Measurements from ENCODE around the gene SMG5. TPM values are rescaled to one million over a fixed set of nuclear protein-coding genes. Genes with fewer than 3 reads are reported as not detected.

SMG5 gene
- total RNA-seq, 1 experiment from 2014 or later = 155 TPM

- POLR2A ChIA-PET = no interaction called here
Measured at GRCh38 chr1:156241926-156242325, 40.7 kb downstream of the SMG5 start, which contains the start of gene BGLAP. TSS of gene BGLAP (plus strand) at chr1:156242184. CDS start at chr1:156242232, 48 bp downstream.

GRCh38 chr1:156241311-156241811 is 41.3 kb downstream of the SMG5 start:
- Histone ChIP-seq H3K4me1 (no peaks in the 10 kb centered on the region), H3K36me3 (ENCODE audit: control insufficient read depth, insufficient read depth, low read length) (peaks cover 1% of the 10 kb centered on the region; the same call in 1 of the 2 replicates), H3K27me3 (replicated peaks; ENCODE audit: control insufficient read depth, insufficient read depth, low read length) (no peaks in the 10 kb centered on the region), H3K4me3 (ENCODE audit: low read depth, low read length) (no peak overlapping the region), H3K9me3 (no peaks in the 10 kb centered on the region)
- ChIA-PET CTCF (no interaction called here), POLR2A (no interaction called here)
- Mint-ChIP-seq H3K27ac (ENCODE audit: unreplicated experiment) (no peak overlapping the region), H3K4me3 (ENCODE audit: unreplicated experiment) (no peak overlapping the region), H3K9me3 (ENCODE audit: unreplicated experiment) (no peaks in the 10 kb centered on the region), H3K36me3 (ENCODE audit: insufficient read depth, unreplicated experiment) (peaks cover 67% of the 10 kb centered on the region), H3K27me3 (ENCODE audit: insufficient read depth, unreplicated experiment) (no peaks in the 10 kb centered on the region), H3K4me1 (ENCODE audit: low read depth, unreplicated experiment) (no peaks in the 10 kb centered on the region)
- TF ChIP-seq CTCF (IDR thresholded peaks at IDR 0.05; ENCODE audit: insufficient read depth in 1 of 2, low read depth in 1 of 2, low read length in 1 of 2, severe bottlenecking in 1 of 2, unreplicated experiment in 1 of 2) = no peak
- no TSS peak for BruUV-seq (replicated peaks)
- no peak for DNase-seq
- intact Hi-C loops (cut with micrococcal nuclease; ENCODE audit: unreplicated experiment) = no loop called here

More at GRCh38 chr1:156241926-156242325, 40.7 kb downstream of the SMG5 start, which contains the start of gene BGLAP:
- Histone ChIP-seq H3K36me3 (ENCODE audit: control insufficient read depth, insufficient read depth, low read length) (peaks cover 1% of the 10 kb centered on the region; the same call in 1 of the 2 replicates), H3K4me3 (ENCODE audit: low read depth, low read length) (no peak within 1 kb of the TSS), H3K9me3 (no peaks in the 10 kb centered on the region), H3K4me1 (no peaks in the 10 kb centered on the region), H3K27me3 (replicated peaks; ENCODE audit: control insufficient read depth, insufficient read depth, low read length) (no peaks in the 10 kb centered on the region)
- TF ChIP-seq CTCF (IDR thresholded peaks at IDR 0.05; ENCODE audit: insufficient read depth in 1 of 2, low read depth in 1 of 2, low read length in 1 of 2, severe bottlenecking in 1 of 2, unreplicated experiment in 1 of 2) = no peak
- DNase-seq = no peak
- H3K27ac Mint-ChIP-seq (ENCODE audit: unreplicated experiment) = peak within 1 kb of the TSS; percentile 20
- H3K36me3 Mint-ChIP-seq (ENCODE audit: insufficient read depth, unreplicated experiment) = peaks cover 70% of the 10 kb centered on the region
- no peaks in the 10 kb centered on the region for H3K9me3 Mint-ChIP-seq (ENCODE audit: unreplicated experiment)
- intact Hi-C loops (cut with micrococcal nuclease; ENCODE audit: unreplicated experiment) = no loop called here
- BruUV-seq (replicated peaks) = no TSS peak
- no peaks in the 10 kb centered on the region for H3K4me1 Mint-ChIP-seq (ENCODE audit: low read depth, unreplicated experiment)
- CTCF ChIA-PET = interaction anchor here (1.1 kb wide), 1 partner anchor 100 kb away, joined by 3 read pairs; no protein-coding TSS in a partner anchor
- H3K4me3 Mint-ChIP-seq (ENCODE audit: unreplicated experiment) = no peak within 1 kb of the TSS
- no peaks in the 10 kb centered on the region for H3K27me3 Mint-ChIP-seq (ENCODE audit: insufficient read depth, unreplicated experiment)

- H3K4me1 Mint-ChIP-seq (ENCODE audit: low read depth, unreplicated experiment) = peaks cover 6% of the 10 kb centered on the region
- H3K4me3 Mint-ChIP-seq (ENCODE audit: unreplicated experiment) = no peak overlapping the region
- Histone ChIP-seq H3K4me3 (ENCODE audit: low read depth, low read length) (no peak overlapping the region), H3K36me3 (ENCODE audit: control insufficient read depth, insufficient read depth, low read length) (peaks cover 1% of the 10 kb centered on the region; the same call in 1 of the 2 replicates), H3K27me3 (replicated peaks; ENCODE audit: control insufficient read depth, insufficient read depth, low read length) (no peaks in the 10 kb centered on the region), H3K4me1 (peaks cover 9% of the 10 kb centered on the region), H3K9me3 (no peaks in the 10 kb centered on the region)
- ChIA-PET CTCF (interaction anchor here (1.2 kb wide), 1 partner anchor 93 kb away, joined by 3 read pairs; no protein-coding TSS in a partner anchor), POLR2A (no interaction called here)
- H3K27ac Mint-ChIP-seq (ENCODE audit: unreplicated experiment) = no peak overlapping the region
- no peak for DNase-seq
- peaks cover 50% of the 10 kb centered on the region for H3K36me3 Mint-ChIP-seq (ENCODE audit: insufficient read depth, unreplicated experiment)
- no TSS peak for BruUV-seq (replicated peaks)
- TF ChIP-seq CTCF (IDR thresholded peaks at IDR 0.05; ENCODE audit: insufficient read depth in 1 of 2, low read depth in 1 of 2, low read length in 1 of 2, severe bottlenecking in 1 of 2, unreplicated experiment in 1 of 2) = no peak
- H3K9me3 Mint-ChIP-seq (ENCODE audit: unreplicated experiment) = no peaks in the 10 kb centered on the region
- H3K27me3 Mint-ChIP-seq (ENCODE audit: insufficient read depth, unreplicated experiment) = no peaks in the 10 kb centered on the region
- intact Hi-C loops (cut with micrococcal nuclease; ENCODE audit: unreplicated experiment) = no loop called here
Measured at GRCh38 chr1:156238248-156238647, 44.4 kb downstream of the SMG5 start.
